GM12874 (cell line): ENCODE data around the gene NBL1.

Source experiments
- TF ChIP-seq, protein P1 (sequence below): IDR thresholded peaks from 2 replicates; pipeline ENCODE4 v1.5.1; 2011; ENCODE audit warnings: low read depth, mild to moderate bottlenecking, control low read depth, low read length, moderate library complexity; ENCODE audit not compliant: insufficient read depth

Gene NBL1

DNA sequence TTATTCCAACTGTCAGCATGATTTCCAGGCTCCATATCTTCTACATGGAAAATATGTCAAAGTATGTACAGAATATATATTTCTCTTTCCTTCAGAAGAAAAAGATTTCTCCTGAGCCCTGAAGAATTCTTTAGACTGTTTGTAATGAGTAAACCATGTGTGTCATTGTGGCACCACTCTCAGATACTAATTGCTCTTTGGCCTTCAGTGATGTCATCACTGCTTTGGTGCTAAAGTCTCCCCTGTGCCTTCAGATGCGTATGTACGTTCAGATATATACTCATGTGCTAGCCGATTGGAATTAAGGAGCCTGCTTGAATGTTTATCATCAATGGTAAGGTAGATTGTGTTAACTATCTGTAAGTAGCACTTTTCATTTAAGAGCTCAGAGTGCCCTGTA lies 20.6 kb upstream of the NBL1 start:
- TF ChIP-seq, protein P1, sequence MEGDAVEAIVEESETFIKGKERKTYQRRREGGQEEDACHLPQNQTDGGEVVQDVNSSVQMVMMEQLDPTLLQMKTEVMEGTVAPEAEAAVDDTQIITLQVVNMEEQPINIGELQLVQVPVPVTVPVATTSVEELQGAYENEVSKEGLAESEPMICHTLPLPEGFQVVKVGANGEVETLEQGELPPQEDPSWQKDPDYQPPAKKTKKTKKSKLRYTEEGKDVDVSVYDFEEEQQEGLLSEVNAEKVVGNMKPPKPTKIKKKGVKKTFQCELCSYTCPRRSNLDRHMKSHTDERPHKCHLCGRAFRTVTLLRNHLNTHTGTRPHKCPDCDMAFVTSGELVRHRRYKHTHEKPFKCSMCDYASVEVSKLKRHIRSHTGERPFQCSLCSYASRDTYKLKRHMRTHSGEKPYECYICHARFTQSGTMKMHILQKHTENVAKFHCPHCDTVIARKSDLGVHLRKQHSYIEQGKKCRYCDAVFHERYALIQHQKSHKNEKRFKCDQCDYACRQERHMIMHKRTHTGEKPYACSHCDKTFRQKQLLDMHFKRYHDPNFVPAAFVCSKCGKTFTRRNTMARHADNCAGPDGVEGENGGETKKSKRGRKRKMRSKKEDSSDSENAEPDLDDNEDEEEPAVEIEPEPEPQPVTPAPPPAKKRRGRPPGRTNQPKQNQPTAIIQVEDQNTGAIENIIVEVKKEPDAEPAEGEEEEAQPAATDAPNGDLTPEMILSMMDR, result no peak

DNA sequence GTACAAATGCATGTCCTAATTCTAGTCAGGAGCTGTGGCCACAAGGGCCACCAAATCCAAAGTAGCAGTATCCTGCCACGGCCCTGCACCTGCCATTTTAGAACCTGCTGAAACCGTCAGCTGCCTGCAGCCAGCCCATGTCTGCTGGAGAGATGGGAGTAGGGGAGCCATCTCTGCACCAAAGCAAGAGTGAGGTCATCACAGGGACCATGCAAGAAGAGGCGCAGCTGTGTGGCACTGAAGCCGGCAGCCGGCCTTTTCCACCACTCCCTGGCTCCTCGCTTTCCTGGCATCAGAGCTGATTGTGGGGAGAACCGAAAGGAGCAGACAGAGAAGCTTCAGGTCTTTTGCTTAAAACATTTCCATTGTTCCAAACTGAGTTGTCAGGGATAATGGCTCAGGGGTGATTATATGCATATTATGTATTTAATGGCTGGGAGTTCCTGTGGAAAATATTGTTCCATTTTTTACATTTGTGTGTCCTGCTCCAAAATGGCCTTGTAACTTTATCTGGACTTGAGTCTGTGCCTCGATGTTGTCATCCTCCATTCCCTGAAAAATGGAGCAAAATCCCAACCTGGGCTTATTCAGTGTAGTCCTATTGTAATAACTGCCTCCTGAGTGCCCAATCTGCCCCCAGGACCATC lies 18.7 kb upstream of the NBL1 start:
- TF ChIP-seq, protein P1, result no peak

DNA sequence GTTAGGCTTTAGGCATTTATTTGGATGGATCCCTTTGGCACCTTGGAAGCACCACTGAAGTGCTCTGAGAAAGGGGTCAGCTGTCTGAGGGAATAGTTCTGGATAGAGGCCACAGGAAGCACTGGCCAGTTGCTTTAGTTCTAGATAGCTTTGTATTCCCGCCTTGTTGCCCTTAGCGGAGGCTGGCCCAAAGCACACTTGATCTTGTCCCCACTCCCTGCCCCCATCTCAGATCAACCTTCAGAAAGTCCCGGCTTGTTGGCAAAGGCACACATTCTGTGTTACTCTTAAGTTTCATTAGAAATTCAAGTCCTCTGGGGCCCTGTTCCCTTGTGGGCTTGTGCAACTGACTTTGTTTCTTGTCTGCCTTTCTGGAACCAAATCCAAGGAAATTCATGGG lies 15.2 kb upstream of the NBL1 start:
- TF ChIP-seq, protein P1, result no peak

DNA sequence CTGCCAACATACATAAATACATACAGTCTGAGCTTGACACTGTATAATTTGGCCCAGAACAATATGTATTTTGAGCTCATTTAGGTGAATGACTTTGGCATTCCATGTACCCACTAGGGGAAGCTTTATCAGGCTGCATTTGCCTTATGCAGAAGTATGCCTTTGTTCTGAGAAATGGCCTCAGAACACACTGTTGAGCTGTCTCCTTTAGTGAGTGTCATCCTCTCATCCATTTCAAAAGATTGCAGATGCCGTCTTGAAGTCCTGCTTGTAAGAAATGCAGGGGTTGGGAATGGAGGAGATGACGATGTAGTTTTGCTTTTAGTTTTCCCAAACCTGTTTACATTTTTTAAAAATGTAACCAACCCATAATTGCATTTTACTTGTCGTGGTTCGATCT lies 14.8 kb upstream of the NBL1 start:
- TF ChIP-seq, protein P1, result no peak

DNA sequence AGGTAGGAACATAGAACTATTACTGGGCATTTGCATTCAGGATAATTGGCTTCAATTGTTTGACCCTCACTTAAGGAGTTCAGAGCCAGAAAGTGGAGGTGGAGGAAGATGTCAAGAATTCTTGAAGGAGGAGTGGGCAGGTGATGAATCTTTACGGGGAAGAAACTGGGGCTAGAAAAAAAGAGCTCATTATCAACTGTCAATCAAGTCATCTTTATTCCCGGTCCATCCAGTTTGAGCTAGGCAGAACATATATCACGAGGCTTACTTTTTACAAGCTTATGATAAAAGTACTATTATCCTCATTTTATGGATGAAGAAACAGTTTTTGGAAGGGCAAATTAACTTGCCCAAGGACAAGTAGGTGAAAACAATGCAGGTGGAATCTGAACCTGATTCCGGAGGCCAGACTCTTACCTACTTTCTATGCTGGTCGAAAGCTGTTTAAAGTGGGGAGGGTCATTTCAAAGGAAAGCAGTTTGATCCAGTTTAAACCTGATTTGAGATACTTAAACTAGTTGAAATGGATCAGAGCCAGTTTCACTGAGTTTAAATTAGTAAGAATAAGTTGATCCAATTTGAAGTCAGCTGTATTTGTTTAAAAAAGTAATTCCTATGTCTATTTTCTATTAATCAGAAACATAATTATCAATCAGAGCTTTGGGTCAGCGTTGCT lies 13.3 kb upstream of the NBL1 start:
- TF ChIP-seq, protein P1, result no peak

DNA sequence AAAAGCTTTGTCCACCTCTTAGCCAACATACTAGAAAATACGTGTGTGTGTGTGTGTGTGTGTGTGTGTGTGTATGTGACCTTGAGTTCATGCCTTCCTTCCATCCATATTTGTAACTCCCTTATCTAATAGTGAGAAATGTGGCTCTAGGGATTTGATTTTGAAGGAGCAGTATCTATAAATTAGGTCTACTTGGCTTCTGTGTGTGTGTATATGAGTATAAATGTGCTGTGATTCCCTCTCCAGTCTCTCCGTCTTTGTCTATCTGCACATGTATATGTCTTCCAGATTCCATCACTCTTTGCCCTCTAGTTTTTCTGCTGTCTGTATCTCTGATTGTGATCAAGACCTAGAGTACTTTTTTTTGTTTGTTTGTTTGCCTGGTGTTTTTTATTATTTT lies 11.9 kb upstream of the NBL1 start:
- TF ChIP-seq, protein P1, result no peak

DNA sequence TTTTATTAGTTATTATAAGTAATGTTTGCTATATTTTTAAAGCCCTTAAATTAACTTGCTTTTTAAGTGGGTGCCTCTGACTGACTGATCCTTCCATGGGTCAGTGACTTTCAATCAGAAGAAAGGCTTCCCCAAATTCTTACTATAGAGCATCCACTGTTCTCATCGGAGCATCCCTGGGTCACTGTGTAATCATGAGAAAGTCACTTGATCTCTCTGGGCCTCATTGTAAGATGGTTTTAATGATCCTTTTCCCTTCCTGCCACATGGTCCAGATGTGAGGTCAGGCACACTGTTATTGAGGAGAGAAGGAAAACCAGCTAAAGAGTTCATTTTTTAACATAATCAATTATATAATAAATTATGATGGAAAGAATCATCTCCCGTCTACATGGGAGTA lies 11.0 kb upstream of the NBL1 start:
- TF ChIP-seq, protein P1, result no peak
